ENCODE results near the gene SHANK3.

Gene SHANK3

GRCh38 chr22:50700387-50701075 lies 27.9 kb downstream of the SHANK3 start:
- DNase-seq = no peak

DNA sequence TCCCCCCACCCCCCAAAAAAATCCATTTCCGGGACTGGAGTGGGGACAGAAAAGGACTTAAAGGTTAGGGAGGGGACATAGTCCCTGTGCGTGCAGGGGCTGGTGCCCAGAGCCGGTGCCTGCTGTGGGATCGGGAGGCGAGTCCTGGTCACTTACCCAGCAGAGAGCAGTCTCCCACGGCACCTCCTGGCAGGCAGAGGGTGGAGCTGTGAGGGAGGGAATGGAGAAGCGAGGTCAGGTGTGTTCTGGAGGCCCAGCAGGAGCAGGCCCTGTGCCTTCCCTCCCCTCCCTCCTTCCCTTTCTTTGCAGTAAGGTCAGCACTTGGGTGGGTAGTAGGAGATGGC lies 28.4 kb downstream of the SHANK3 start:
- no peak for DNase-seq

- DNase-seq = no peak
Measured at GRCh38 chr22:50701428-50702154, 29.0 kb downstream of the SHANK3 start.

DNA sequence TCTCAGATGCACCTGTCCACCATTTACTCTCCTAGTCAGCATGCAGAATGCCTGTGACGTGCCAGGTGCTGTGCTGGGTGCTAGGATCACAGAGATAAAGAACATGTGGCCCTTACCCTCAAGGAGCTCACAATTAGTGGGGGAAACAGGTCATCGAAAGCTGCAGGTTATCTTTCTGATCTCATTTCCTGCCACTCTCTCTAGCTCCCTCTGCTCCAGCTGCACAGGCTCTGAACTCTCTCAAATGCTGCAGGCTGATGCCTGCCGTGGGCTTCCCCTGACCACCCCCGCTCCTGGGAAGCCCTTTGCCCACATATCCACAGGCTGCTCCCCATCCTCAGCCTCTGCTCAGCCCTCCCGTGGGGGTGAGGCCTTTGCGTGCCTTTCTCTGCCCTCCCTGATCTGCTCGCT lies 29.6 kb downstream of the SHANK3 start:
- no peak for DNase-seq

DNA sequence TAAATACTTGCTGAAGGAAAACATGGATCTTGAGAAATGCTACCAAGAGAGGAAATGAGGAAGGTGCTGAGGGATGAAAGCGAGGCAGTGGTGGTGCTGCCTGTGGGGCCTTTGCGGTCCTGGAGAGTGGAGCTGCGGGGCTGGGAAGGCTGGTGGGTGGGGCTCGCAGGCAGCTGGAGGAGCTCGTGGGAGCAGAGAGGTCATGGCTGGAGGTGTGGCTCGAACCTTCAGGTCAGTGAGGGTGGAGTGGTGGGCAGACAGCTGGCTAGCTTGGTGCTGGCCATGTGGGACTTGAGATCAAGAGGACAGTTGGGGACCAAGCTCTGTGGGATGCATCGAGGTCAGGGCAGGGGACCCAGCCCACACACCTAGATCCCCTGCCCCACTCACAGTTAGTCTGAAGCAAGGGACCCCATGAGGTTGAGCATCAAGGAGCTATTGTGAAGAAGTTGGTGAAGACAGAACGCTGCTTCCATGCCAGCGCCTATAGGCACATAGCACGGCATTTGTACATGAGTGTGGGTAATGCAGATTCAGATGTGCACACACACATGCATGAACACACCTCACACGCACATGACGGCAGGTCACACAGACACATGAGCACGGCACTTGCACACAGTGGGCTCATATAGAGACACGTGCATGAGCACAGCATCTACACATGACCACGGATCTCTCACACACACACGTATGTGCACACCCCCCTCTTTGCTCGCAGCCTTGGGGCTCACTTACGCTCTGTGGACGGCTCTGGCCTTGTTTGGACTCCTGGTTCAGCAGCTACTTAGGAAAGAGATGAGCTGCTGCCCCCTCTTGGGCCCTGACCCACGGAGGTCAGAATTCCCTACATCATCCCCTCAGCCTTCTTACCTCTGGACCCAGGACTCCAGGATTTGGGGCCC lies 30.4 kb downstream of the SHANK3 start:
- DNase-seq = no peak

- no peak for DNase-seq
Measured at GRCh38 chr22:50703726-50704509, 31.3 kb downstream of the SHANK3 start.

DNA sequence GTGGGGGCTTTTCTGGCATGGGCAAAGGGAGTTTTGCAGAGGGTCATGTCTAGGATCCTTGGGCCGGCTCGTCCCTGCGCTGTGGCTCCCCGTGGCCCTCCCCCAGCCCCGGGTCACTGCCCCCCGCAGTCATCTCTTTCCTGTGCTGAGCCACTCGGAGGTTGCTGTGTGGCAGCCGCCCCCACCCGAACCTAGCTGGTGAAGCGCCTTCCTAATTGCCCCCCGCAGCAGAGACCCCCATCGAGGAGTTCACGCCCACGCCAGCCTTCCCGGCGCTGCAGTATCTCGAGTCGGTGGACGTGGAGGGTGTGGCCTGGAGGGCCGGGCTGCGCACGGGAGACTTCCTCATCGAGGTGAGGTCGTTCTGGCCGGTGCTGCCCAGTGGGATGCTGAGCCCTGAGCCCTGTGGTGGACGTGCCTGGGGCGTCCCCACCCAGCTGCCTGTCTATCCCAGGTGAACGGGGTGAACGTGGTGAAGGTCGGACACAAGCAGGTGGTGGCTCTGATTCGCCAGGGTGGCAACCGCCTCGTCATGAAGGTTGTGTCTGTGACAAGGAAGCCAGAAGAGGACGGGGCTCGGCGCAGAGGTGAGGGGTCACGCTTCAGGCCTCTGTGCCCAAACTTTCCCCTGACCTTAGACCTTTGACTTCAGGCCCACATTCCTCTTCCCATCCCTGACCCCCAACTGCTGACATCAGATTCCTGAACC lies 32.0 kb downstream of the SHANK3 start:
- no peak for DNase-seq

- peak; percentile 87 for DNase-seq
Measured at GRCh38 chr22:50705219-50705691, 32.6 kb downstream of the SHANK3 start.

- no peak for DNase-seq
Measured at GRCh38 chr22:50705851-50706351, 33.3 kb downstream of the SHANK3 start.

DNA sequence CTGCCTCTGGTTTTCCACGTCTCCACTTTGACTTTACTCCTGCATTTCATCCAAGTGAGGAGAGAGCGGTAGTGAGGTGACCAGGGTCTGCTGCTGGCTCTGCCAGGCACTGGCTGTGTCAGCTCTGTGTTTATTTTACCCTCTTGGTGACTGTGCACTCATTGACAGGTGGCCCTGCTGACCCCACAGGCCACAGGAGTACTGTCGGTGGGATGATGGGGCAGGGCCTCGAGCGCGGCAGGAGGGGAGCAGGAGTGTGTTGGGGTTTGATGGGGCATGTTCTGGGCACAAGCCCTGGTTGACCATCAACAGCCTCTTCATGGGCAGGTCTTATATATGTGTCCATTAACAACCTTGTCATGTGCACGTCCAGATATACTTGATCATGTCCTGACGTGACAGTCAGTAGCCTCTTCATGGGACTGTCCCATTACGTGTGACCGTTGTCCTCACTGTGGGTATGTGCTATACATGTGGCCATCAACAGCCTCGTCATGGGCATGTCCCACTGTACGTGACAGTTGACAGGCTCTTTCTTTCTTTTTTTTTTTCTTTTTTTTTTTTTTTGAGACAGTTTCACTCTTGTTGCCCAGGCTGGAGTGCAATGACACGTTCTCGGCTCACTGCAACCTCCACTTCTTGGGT lies 34.0 kb downstream of the SHANK3 start:
- no peak for DNase-seq

DNA sequence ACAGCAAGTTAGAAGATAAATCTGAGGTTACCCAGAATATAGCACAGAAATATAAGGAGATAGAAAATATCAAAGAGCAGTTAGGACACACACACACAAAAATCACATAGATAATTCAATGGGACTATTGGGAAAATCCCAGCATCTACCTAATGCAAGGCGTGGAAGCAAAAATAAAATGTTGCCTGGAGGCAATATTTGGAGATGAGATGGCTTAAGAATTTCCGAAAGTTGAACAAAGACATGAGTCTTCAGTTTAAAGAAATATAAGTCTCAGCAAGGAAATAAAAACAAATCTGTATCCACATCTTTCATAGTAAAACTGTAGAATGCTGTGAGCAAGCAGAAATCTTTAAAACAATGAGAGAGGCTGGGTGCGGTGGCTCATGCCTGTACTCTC lies 35.9 kb downstream of the SHANK3 start:
- DNase-seq = no peak

DNA sequence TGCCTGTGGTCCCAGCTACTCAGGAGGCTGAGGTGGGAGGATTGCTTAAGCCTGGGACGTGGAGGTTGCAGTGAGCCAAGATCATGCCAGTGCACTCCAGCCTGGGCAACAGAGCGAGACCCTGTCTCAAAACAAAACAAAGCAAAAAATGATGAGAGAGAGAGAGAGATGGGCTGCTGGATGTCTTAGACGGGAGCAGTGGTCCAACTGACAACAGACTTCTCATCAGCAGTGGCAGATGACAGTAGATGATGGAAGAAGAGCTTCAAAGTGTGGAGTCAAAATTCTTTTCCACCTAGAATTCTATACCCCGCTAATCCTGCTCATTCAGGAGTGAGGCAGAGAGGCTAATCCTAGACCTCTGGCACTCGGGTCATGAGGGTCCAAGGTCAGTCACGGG lies 36.4 kb downstream of the SHANK3 start:
- DNase-seq = no peak

DNA sequence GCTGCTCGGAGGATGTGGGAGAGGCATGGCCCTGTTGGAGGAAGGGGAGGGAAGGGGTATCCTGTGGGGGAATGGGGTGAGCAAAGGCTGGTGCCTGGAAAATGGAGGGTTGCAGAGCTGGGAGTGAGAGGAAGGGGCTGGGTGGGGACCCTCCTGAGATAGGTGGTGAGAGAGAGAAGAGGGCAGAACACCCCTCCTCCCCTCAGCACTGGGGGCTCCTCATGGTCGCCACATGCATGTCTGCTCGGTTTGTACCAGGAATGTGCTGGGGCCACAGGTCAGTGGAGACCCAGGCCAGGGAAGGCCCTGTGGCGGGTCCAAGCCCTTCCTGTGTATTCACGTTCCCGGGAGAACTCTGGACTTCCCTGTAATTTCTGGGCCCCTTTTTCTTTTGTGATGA lies 37.6 kb downstream of the SHANK3 start:
- DNase-seq = no peak

DNA sequence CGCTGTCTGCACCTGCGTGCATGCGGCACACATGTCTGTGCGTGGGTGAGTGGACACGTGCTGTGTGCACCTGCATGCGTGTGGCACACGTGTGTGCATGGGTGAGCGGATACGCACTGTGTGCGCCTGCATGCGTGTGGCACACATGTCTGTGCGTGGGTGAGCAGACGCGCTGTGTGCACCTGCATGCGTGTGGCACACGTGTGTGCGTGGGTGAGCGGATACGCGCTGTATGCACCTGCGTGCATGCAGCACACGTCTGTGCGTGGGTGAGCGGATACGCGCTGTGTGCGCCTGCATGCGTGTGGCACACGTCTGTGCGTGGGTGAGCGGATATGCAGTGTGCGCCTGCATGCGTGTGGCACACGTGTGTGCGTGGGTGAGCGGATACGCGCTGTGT lies 38.3 kb downstream of the SHANK3 start:
- DNase-seq = no peak

GRCh38 chr22:50711446-50712340 lies 39.1 kb downstream of the SHANK3 start:
- no peak for DNase-seq

GRCh38 chr22:50712341-50713007 lies 39.9 kb downstream of the SHANK3 start:
- DNase-seq = no peak

GRCh38 chr22:50713008-50713385 lies 40.4 kb downstream of the SHANK3 start:
- no peak for DNase-seq

- DNase-seq = no peak
Measured at GRCh38 chr22:50713571-50714056, 41.0 kb downstream of the SHANK3 start.

GRCh38 chr22:50714150-50714549 lies 41.5 kb downstream of the SHANK3 start:
- DNase-seq = no peak

All from retina (tissue), 1 donor.